Activated naive CD4-positive, alpha-beta T cell treated with anti-CD3 and anti-CD28 coated beads, Interleukin-2, amount 50 U/mL, for 24 hours (primary cell): ENCODE results near the gene SAP130.

Source experiments
- H3K27ac Mint-ChIP-seq: one replicate; pipeline ENCODE4 v1.8.0; 2021; ENCODE audit warnings: mild to moderate bottlenecking, mixed read lengths
- H3K27me3 Mint-ChIP-seq: one replicate; pipeline ENCODE4 v1.8.0; 2021; ENCODE audit warnings: mixed read lengths
- H3K36me3 Mint-ChIP-seq: one replicate; pipeline ENCODE4 v1.8.0; 2021; ENCODE audit warnings: mixed read lengths
- H3K4me1 Mint-ChIP-seq: one replicate; pipeline ENCODE4 v1.8.0; 2021; ENCODE audit warnings: mixed read lengths
- H3K4me3 Mint-ChIP-seq: one replicate; pipeline ENCODE4 v1.8.0; 2021; ENCODE audit warnings: mild to moderate bottlenecking, mixed read lengths
- H3K9me3 Mint-ChIP-seq: one replicate; pipeline ENCODE4 v1.8.0; 2021; ENCODE audit warnings: mixed read lengths

SAP130 gene

GRCh38 chr2:127897531-127898211 is 130.2 kb downstream of the SAP130 start:
- no peaks in the 10 kb centered on the region for H3K36me3 Mint-ChIP-seq
- no peak overlapping the region for H3K27ac Mint-ChIP-seq
- no peak overlapping the region for H3K4me3 Mint-ChIP-seq
- H3K27me3 Mint-ChIP-seq: no peaks in the 10 kb centered on the region
- no peaks in the 10 kb centered on the region for H3K9me3 Mint-ChIP-seq
- H3K4me1 Mint-ChIP-seq: no peaks in the 10 kb centered on the region

GRCh38 chr2:127893494-127893893 is 134.4 kb downstream of the SAP130 start:
- Mint-ChIP-seq H3K4me3 (no peak overlapping the region), H3K27ac (no peak overlapping the region), H3K36me3 (no peaks in the 10 kb centered on the region), H3K9me3 (no peaks in the 10 kb centered on the region), H3K27me3 (no peaks in the 10 kb centered on the region), H3K4me1 (peaks cover 21% of the 10 kb centered on the region)

- Mint-ChIP-seq H3K9me3 (no peaks in the 10 kb centered on the region), H3K36me3 (no peaks in the 10 kb centered on the region), H3K27ac (no peak overlapping the region), H3K4me3 (no peak overlapping the region), H3K4me1 (peaks cover 23% of the 10 kb centered on the region), H3K27me3 (no peaks in the 10 kb centered on the region)
These were observed 134.8 kb downstream of the SAP130 start for GRCh38 chr2:127893033-127893432.

GRCh38 chr2:127891811-127892210 is 136.0 kb downstream of the SAP130 start:
- H3K4me1 Mint-ChIP-seq: peaks cover 35% of the 10 kb centered on the region
- H3K36me3 Mint-ChIP-seq: no peaks in the 10 kb centered on the region

More at GRCh38 chr2:127891811-127892210, 136.0 kb downstream of the SAP130 start:
- no peak overlapping the region for H3K4me3 Mint-ChIP-seq
- no peak overlapping the region for H3K27ac Mint-ChIP-seq
- H3K9me3 Mint-ChIP-seq: no peaks in the 10 kb centered on the region
- no peaks in the 10 kb centered on the region for H3K27me3 Mint-ChIP-seq
